ENCODE results near the gene RAB26.

DNA sequence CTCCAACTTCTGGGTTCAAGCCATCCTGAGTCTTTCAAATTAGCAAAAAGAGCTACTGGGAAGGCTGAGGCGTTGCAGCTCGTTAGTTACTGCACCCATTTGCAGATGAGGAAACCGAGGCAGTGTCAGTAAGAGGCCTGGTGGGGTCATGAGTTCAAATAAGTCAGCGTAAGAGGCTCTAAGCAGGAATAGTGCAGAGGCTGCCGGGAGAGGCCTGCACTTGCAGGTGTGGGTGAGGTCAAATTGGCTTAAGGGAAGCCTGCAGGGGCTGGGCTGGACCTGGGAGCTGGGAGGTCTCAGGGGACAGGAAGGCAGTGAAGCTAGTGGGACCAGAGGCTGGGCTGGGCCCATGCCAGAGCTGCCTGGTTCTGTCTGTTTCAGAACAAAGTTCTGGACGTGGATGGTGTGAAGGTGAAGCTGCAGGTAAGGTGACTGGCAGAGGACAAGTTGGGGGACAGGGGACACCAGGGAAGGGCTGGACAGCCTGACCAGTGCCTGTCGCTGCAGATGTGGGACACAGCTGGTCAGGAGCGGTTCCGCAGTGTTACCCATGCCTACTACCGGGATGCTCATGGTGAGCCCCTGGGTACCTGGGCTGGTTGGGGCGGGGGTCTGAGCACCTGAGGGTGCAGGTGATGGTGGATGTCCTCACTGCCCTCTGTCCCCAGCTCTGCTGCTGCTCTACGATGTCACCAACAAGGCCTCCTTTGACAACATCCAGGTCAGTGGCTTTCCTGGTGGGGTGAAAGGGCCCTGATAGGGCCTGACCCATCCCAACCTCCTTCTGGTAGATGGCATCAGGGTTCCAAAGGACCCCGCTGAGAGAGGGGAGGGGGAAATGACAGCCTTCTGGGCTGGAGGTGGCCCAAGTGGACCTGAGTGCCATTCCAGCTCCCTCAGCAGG lies 3.0 kb downstream of the RAB26 start:
- TF ChIP-seq, protein P1, sequence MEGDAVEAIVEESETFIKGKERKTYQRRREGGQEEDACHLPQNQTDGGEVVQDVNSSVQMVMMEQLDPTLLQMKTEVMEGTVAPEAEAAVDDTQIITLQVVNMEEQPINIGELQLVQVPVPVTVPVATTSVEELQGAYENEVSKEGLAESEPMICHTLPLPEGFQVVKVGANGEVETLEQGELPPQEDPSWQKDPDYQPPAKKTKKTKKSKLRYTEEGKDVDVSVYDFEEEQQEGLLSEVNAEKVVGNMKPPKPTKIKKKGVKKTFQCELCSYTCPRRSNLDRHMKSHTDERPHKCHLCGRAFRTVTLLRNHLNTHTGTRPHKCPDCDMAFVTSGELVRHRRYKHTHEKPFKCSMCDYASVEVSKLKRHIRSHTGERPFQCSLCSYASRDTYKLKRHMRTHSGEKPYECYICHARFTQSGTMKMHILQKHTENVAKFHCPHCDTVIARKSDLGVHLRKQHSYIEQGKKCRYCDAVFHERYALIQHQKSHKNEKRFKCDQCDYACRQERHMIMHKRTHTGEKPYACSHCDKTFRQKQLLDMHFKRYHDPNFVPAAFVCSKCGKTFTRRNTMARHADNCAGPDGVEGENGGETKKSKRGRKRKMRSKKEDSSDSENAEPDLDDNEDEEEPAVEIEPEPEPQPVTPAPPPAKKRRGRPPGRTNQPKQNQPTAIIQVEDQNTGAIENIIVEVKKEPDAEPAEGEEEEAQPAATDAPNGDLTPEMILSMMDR (IDR thresholded peaks at IDR 0.05): no peak
- TF ChIP-seq POLR2A (IDR thresholded peaks at IDR 0.05): no peak

Data from vagina (tissue), 2 donors.